ENCODE data around the gene AUH.
"Not testable (repeated sequence)": the region's sequence is repeated elsewhere in the genome, so short reads cannot be mapped to it uniquely, and the experiment has no call there.

AUH gene

DNA sequence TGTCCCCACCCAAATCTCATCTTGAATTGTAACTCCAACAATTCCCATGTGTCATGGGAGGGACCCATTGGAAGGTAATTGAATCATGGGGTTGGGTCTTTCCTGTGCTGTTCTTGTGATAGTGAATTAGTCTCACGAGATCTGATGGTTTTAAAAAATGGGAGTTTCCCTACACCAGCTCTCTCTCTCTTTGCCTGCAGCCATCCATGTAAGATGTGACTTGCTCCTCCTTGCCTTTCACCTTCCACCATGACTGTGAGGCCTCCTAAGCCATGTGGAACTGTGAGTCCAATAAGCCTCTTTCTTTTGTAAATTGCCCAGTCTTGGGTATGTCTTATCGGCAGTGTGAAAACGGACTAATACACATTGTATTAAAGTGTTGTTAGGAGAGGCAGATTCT, 16.3 kb upstream of the AUH start:
- not testable (repeated sequence) for DNase-seq

DNA sequence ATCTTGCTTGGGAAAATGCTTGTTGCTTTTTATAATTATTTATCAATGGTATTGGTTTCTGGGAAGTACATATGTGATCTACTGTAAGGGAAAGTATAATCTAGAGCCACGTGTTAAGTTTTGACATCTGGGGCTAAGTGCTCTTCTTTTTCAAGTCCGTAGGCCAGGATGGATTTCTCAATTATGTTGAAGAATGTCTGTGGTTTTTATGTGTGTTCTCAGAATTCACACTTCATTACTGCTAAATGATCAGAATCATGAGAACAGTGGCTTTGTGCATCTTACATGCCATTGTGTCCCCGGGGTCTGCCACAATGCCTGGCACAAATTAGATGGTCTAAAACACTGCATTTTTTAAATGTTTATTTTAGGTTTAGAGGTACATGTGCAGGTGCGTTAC, 14.5 kb upstream of the AUH start:
- DNase-seq, result no peak

DNA sequence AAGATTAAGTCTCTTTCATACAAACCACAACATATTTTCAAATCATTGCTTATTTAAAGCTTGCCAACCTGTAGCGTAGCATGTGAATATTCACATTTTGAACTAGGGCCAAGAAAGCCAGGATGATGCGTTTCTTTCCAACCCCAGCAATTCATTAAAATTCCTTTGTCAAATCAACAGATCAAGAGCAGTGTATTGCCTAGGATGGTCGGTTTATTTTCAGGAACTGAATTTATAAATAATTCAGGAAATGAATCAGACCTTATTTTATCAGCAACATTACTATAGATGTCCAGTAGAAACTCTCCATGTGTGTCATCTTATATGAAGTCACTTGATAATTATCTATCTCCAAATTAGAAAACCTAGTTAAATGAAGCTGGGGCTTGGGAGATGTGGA, 13.2 kb upstream of the AUH start:
- DNase-seq, result no peak

DNA sequence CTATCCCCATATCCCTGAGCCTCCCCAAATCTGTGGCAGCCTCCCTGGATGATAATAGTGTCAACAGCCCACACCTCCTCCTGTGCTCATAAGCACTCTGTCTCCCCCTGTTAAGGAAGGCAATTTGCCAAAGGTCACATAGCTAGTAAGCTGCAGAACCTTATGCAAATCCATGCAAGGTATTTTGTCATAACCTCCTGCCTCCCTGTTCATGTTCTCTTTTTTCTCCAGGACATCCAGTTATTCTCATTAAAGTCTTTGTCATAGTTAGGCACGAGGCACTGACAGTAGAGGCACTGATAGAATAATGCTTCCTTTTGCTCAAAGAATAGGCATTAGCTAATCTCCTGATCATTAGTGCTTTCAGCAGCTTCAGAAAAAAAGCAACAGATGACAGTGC, 10.2 kb upstream of the AUH start:
- DNase-seq, result no peak

DNA sequence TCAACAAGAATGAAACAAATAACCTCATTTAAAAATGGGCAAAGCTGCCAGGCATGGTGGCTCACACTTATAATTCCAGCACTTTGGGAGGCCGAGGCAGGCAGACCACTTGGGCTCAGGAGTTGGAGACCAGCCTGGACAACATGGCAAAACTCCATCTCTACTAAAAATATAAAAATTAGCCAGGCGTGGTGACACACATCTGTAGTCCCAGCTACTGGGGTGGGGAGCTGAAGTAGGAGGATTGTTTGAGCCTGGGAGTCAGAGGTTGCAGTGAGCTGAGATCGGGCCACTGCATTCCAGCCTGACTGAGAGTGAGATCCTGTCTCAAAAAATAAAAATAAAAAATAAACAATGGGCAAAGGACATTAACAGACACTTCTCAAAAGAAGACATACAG, 8.3 kb upstream of the AUH start:
- not testable (repeated sequence) for DNase-seq

DNA sequence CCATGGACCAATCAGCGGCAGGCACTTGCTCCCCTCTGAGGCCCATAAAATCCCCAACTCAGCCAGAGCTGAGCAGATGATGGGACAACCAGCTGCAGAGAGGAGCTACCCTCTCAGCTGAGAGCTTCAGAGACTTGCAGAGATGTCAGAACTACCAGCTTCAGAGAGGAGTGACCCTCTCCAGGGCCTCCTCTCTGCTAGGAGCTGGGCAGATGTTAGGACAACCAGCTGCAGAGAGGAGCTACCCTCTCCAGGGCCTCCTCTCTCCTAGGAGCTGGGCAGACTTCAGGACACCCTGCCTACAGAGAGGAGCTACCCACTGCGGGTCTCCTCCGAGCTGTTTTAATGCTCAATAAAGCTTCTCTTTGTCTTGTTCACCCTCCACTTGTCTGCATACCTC, 3.0 kb upstream of the AUH start:
- DNase-seq, result no peak

DNA sequence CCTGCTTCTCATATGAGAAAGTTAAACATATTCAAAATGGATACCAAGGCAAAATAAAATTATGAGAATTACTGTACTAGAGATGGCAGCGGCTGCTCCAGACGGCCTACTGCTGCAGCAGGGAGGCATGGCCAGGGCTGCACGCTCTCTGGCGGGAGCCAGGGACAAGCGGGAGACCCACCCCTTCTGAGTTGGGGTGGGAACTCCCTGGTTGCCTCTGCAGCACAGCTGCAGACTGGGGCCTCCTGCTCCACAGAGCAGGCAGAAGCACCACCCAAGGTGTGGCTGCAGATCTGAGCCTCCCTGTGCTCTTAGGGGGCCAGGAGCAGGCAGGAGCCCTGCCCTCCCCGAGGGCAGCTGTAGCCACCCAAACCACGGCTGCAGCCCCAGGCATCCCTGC, 2.3 kb upstream of the AUH start:
- no peak for DNase-seq

DNA sequence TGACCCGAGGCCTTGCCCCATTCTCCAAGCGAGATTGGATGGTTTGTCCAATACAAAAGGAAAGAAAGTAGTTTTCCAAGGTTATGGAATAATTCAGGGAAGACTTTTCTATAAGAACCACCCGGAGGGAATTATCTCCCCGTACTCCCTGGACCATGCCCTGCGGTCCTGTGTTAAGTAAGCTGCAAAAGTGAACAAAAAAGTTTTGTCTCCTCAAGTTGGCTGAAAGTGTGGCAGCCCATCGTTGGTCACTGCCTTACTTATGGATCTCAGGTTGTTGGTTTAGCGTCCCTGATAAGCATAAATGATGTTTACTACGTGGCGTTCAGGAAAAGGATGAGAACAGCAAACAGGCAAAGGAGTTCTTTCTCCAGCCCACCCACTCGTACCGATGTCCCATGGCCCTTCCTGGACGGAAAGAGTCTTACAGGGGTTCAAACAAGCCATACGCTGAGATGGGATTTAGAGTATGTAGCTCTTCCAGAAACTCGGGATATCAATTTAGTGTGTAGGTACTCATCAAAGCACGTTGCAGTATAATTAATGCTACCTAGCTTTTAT, 413 bp upstream of the AUH start:
- DNase-seq, result no peak

DNA sequence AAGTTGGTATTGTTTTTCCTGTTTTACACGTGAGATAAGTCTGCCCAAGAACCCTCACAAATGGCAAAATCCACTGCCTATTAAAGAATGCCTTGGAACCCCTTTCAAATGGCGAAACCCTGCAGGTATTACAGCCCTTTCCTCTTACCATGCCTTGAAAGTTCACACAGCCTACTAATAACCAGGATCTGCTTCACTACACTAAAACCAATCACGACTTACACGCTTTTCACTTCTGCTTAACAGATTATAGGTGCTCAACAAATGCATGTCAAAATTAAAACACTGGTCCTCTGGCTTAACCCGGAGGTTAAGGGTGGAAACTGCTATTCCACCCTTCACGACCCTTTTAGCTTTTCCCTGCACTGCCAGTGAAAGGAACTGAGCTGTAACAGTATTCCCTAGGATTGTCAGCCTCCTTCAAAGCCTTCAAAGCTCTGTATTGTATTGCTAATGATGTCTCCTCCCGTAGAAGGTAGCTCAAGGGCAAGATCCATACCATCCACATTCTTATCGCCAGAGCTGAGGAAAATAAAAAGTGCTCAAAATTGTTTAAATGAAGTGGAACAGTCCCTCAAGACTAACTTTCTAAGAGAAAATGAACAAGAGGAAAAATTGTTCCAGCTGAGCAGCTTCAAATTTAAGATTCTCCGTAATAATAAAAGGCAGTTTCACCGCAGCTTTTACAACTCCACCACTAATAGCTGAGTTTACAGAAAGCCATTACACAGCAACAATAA, 997 bp downstream of the AUH start:
- DNase-seq, result no peak

DNA sequence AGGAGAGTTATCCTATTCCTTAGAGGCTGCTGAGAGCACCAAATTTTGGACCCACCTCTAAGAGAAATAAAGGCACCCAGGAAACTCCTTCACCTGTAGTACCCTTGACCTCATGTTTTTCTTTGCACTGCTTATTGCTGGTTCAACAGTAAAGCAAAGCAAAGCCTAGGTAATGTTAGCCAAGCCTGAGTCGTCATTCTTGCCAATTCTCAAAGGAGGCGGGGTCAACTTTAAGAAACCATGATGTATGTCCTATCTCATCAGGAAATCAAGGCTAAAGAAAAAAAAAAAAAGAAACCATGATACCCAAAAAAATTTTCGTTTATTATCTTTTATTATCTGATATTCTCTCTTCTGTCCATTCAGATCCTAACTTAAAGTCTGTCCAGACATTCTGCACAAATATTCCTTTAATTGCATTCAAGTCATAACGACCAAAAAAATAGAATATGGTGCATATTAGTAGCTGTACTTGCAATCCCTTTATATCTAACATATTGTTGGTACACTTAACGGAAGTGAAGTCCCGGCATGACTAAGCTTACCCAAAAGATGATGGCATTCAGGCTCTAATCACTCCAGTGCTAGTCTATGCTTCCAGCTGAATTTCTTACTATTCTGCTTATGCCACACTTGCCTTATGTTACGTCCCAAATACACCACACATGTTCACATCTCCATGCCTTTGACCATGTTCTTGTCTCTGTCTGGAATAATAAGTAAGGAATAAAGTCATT, 1.8 kb downstream of the AUH start:
- DNase-seq, result no peak

DNA sequence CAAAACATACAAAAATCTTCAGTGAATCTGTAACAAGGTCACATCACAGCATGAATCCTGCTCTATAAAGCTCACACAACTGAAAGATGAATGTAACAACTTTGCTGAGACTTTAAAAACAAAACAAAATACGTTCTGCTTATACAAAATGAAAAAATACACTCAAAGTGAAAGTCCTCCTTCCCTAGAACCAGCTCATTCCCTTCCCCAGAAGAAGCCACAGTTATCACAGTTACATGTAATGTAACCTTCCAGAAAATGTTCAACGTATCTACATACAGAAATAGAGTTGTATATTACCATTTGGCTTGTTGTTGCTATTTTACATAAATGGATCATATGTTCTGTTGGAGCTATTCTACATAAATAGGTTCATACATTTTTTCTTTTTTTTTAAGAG, 2.6 kb downstream of the AUH start:
- no peak for DNase-seq

DNA sequence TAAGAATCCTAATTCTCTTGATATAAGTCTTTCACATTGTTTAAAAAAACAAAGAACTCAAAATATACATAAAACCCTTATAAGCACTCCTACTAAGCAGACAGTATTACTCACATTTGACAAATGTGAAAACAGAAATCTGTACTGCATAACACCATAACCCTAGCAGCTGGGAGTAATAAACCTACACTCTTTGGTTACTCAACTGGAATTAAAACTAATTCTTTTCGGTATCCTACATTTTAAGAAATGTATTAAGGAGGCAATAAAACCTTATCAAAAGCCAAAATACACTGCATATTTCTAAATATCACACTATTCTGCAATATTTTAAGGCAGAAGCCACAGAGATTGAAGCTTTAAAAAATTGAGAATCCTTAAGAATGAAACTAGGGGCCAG, 6.8 kb downstream of the AUH start:
- no peak for DNase-seq

DNA sequence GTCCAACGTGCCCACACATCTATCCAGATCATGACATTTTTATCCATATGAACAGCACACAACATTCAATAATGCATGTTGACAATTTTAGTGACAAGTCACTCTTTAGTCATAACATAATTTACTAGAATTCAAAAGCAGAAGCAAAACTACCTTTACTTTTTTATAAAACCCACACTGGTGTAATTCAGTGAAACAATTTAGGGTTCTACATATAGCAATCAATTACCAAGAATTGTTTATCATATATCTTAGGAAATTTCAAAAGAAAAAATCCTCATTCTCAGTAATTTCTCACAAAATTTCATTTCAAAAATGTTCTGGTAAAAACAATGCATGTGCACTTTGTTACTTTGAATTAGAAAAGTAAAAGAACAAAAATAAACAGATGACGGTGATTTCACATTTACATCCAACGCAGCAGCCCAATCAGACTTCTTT, 12.6 kb downstream of the AUH start:
- no peak for DNase-seq

DNA sequence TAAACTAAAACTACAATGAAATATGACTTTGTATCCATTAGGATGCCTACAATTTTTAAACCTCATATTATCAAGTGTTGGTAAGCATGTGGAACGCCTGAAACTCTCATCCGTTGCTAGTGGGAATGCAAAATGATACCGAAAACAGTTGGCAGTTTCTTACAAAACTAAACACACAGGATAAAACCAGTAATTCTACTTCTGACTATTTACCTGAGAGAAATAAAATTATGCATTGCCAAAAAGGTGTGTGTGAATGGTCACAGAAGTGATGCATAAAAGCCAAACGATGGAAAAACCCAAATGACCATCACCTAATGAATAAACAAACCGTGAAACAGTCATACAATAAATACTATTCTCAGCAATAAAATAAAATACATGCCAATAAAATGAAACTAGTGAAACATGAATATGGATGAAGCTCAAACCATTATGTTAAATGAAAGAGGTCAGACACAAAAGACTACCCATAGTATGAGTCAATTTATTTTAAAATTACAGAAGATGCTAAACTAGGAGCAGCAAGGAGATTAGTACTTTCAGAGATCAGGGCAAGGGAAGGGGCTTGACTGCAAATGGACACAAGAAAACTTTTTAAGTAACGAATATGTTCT, 13.4 kb downstream of the AUH start:
- no peak for DNase-seq

DNA sequence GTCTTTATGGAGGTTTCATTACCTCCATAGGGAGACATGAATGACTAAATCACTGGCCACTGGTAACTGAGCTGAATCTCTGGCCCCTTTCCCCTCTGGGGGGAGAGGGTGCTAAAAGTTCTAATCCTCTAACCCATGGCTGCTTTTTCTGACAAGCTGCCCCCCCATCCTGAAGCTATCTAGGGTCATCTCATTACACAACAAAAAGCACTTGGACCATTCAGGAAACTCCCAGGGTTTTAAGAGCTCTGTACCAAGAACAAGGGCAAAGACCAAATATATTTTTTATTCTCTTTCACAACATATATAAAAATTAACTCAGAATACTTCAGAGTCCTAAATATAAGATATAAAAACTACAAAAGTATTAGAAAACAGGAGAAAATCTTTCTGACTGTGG, 14.3 kb downstream of the AUH start:
- no peak for DNase-seq

DNA sequence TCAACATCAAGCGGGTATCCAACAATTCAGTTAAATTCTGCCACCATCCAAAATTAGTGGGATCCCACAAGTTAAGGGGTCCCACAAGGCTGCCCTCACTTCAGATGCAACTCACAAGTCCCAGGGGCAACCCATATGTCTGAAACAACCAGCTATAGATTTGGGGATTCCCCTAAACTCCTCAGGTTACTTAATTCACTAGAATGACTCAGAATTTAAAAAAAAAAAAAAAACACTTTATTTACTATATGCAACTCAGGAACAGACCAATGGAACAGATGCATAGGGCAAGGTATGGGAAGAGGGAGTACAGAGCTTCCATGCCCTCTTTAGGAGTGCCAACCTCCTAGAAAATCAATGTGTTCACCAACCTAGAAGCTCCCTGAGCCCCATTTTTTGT, 15.1 kb downstream of the AUH start:
- DNase-seq, result no peak

DNA sequence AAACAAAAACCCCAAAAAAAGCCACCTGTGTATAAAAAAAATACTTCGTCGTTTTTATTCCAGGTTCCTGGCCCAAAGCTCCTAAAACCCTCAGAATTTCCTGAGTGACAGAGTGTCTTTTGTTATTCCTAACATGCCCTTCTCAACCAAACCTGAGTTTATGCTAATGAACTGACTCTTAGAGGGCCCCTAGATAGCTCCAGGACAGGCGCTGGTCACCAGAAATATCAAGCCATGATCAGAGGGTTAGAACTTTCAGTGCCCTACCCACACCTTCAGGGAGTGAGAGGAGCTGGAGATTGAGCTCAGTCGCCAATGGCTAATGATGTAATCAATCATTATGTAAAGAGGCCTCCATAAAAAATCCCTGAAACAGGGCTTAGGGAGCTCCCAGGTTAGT, 15.7 kb downstream of the AUH start:
- DNase-seq, result no peak

DNA sequence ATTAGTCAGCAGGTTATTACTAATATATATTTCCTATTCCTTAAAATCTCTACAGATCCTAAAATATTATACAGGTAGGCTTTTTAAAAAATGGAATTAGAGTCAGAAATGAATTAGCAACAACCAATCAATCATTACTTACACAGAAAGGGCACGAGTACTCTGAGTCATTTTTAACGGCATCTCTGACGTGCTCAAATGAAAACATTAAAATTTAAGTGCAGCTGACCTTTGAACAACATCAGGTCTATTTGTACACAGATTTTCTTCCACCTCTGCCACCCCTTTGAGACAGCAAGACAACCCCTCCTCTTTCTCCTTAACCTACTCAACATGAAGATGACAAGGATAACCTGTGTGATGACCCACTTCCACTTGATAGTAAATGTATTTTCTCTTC, 19.1 kb downstream of the AUH start:
- no peak for DNase-seq

DNA sequence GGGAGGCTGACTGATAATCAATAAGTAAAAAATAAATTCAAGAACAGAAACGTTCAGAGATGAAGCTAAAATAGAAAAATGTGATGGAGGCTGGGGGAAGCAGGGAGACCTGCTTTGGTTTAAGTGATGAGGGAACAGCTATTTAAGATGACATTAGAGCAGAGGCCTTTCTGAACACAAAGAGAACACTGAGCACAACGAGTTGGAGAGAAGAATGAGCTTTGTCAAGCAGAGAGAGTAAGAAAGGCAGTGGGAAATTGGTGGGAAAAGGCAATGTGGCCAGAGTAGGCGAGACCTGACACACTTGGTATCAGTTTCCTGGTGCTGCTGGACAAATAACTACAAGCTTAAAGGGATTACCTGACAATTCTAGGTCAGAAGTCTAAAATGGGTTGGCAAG, 20.0 kb downstream of the AUH start:
- no peak for DNase-seq

DNA sequence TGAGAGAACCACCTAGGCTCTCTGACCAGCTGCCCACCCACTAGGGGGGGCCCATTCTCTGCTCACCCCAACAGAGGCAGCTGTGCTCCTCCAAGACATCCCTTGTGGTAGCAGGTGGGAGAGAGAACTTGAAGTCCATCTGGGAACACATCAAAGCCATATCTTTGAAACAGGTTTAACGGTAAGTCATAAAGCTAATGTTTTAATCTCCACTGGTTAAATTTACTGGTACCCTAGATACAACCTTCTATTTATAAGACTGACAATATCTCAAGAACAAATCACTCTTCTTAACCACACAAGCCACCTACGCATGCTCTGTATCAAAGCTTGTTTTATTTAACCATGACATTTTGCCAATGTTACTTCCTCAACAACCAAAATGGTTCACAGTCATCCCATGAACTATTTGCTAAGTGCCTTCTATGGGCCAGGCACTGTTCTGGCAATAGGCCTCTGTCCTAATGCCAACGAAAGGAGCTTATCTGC, 20.4 kb downstream of the AUH start:
- no peak for DNase-seq

DNA sequence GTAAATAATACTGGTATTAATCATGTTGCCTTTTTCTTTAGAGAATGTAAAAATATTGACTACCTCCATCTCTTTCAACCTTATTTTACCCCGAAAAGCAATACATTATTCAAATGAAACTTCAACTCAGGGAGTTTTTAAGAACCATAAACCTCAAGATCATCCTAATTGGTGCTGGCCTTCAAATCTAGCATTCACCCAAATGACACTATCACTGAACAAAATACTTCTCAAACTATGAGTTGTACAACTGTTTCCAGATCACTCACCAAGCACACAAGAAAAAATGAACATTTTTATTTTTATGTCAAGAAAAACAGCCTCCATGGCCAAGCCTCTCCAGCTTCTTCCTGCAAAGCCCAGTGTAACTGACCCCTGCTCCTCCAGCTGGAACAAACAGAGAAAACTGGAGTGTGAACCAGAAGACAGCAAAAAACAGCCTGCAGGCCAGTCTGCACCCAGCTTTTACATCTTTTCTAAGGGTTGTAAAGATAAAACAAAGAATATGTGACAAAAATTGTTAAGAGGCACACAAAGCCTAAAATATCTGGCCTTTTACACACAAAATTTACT, 21.2 kb downstream of the AUH start:
- no peak for DNase-seq

DNA sequence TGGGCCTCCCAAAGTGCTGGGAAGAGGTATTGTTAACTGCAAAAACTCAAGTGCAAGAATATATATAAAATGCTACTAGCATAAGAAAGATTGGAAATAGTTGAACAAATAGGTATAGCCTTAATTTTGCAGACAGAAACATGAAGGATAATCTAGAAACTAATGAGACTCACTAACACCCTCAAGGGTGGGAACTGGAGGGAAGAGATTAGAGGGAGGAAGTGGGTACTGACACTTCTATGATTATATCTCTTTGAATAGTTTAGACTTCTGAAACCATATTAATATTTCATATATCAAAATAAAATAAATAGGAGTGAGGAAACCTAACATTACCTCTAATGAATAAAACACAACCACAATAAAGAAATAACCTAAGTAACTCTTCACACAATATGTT, 23.0 kb downstream of the AUH start:
- no peak for DNase-seq

DNA sequence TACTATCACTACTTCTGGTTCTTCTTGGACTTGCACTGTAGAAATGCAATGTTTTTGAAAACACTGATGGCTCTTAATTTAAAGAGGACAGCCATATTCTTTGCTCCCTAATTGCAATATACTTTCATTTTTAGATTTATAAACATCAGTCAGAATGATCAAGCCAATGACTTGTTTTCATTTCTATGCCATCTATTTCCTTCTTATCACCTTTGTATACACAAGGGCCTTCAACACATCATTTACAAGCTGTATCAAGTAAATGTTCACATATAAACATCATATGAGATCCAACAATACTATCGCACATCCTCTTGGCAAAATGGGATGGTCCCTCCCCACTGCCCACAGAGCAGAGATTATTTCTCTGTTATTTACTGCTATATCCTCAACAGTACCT, 24.9 kb downstream of the AUH start:
- no peak for DNase-seq

DNA sequence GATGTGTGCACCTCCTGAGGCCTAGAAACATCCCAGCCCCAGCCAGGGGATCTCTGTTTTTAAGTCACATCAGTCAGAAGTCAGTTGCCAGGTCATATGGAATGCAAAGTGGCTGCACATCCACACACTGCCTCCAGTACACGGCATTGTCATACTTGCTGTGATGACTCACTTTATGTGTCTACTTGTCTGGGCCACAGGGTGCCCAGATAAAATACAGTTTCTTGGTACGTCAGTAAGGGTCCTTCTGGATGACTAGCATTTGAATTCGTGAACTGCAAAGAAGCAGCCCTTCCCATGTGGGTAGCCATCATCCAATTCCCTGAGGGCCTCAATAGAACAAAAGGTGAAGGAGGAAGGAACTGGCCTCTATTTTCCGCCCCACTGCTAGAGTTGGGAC, 27.7 kb downstream of the AUH start:
- DNase-seq, result no peak
